DND-41 (cell line): ENCODE results near the gene EGFL8.

Source experiments
- EZH2 ChIP-seq: IDR thresholded peaks from 3 replicates; pipeline ENCODE4 v1.6.1; 2012; ENCODE audit warnings: borderline replicate concordance, low read depth, mild to moderate bottlenecking, moderate library complexity, low read length, inconsistent platforms; ENCODE audit not compliant: severe bottlenecking
- TF ChIP-seq, protein P1 (sequence below): IDR thresholded peaks from 2 replicates; pipeline ENCODE4 v1.5.1; 2012; ENCODE audit warnings: borderline replicate concordance, low read length, moderate library complexity, mild to moderate bottlenecking; ENCODE audit not compliant: poor library complexity, severe bottlenecking; ENCODE audit errors: extremely low read depth

GRCh38 chr6:32148289-32149091 lies 15.9 kb upstream of the EGFL8 start:
- TF ChIP-seq, protein P1, sequence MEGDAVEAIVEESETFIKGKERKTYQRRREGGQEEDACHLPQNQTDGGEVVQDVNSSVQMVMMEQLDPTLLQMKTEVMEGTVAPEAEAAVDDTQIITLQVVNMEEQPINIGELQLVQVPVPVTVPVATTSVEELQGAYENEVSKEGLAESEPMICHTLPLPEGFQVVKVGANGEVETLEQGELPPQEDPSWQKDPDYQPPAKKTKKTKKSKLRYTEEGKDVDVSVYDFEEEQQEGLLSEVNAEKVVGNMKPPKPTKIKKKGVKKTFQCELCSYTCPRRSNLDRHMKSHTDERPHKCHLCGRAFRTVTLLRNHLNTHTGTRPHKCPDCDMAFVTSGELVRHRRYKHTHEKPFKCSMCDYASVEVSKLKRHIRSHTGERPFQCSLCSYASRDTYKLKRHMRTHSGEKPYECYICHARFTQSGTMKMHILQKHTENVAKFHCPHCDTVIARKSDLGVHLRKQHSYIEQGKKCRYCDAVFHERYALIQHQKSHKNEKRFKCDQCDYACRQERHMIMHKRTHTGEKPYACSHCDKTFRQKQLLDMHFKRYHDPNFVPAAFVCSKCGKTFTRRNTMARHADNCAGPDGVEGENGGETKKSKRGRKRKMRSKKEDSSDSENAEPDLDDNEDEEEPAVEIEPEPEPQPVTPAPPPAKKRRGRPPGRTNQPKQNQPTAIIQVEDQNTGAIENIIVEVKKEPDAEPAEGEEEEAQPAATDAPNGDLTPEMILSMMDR, result no peak
- no peak for TF ChIP-seq EZH2
